C4-2B (cell line): ENCODE results near the gene AHDC1.

Experiments used
- H3K27ac ChIP-seq: fragments of 450-650 bp; 2 replicates; pipeline ENCODE4 v1.5.1; 2017
- CTCF ChIP-seq: fragments of 450-650 bp; conservative IDR thresholded peaks from 2 replicates; pipeline ENCODE4 v1.5.1; 2017; ENCODE audit warnings: mild to moderate bottlenecking
- ZFX ChIP-seq: fragments of 450-650 bp; IDR thresholded peaks from 2 replicates; pipeline ENCODE4 v1.6.1; 2017

Gene AHDC1

DNA sequence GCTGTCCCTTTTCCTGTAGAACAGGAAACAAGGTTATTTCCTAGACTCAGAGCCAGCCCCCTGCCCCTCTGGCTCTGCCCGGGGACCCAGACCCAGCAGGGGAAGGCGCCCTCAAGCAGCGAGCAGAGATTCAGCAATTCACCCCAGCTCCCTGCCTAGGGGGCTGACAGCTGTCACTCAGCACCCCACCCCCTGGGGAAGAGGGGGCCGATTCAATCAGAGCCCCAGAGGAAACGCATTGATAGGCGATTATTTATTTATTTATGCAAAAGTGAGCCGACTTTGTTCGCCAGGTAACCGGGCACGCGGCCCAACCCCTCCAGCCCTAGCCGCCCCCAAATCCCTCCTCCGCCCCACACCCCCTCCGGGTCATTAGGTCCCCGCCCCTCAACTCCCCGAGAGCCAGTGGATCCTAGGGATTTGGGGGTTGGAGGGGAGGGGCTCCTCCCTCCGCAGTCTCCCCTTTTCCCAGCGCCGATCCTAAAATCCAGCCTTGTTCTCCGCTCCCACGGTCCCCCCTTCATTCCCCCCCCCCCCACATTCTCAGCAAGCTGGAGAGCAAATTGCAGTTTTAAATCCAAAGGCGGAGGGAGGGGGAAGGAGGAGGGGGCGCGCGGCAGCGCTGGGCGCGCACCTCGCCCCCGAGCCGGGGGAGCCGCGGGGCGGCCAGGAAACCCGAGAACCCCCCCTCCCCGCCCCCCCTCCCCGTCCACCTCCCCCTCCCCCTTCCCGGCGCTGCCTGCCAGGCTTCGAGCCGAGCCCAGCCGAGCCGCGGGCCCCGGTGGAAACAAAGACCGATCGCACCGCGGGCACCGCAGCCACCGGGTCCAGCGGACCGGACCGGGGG is 1.3 kb downstream of the AHDC1 start:
- TF ChIP-seq ZFX (no peak), CTCF (no peak)
- peak overlapping the region; percentile 80 for H3K27ac ChIP-seq

GRCh38 chr1:27601771-27602461 is 2.0 kb downstream of the AHDC1 start:
- peak overlapping the region; percentile 80 for H3K27ac ChIP-seq
- TF ChIP-seq CTCF (no peak), ZFX (peak; percentile 67; the same call in 1 of the 2 replicates)

GRCh38 chr1:27601321-27601770 is 2.6 kb downstream of the AHDC1 start:
- no peak for TF ChIP-seq ZFX
- no peak for TF ChIP-seq CTCF
- H3K27ac ChIP-seq: peak overlapping the region; percentile 80

DNA sequence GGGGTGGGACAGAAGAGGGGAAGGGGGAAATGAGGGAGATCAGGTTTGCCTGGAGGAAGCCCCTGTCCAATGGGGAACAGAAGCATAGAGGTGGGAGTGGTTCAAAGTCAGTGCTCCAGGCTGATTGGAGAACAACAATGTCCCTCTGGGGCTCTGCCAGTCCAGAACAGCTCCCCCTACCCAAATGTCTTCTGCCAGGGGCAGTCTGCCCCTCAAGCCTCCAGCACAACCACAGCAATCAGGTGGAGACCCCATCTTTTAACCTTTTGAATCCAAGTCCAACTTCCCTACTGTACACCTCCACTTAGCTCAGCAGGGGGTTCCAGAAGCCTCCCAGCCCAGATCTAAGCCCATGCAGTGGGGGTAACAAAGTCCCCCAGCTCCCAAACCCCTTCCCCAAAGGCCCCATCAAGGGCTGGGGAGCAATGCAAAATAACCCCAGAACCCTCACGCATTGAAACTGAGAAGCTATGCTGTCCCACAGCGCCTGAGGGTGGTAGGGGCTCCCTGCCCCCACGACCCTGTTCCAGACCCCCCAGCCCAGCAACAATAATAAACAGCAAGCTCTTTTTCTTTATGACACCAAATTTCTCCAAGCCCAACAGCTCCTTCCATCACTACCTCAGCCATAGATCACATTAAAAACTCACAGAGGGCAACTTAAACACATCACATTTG is 3.3 kb downstream of the AHDC1 start:
- peak overlapping the region; percentile 80; the same call in 1 of the 2 replicates for H3K27ac ChIP-seq

DNA sequence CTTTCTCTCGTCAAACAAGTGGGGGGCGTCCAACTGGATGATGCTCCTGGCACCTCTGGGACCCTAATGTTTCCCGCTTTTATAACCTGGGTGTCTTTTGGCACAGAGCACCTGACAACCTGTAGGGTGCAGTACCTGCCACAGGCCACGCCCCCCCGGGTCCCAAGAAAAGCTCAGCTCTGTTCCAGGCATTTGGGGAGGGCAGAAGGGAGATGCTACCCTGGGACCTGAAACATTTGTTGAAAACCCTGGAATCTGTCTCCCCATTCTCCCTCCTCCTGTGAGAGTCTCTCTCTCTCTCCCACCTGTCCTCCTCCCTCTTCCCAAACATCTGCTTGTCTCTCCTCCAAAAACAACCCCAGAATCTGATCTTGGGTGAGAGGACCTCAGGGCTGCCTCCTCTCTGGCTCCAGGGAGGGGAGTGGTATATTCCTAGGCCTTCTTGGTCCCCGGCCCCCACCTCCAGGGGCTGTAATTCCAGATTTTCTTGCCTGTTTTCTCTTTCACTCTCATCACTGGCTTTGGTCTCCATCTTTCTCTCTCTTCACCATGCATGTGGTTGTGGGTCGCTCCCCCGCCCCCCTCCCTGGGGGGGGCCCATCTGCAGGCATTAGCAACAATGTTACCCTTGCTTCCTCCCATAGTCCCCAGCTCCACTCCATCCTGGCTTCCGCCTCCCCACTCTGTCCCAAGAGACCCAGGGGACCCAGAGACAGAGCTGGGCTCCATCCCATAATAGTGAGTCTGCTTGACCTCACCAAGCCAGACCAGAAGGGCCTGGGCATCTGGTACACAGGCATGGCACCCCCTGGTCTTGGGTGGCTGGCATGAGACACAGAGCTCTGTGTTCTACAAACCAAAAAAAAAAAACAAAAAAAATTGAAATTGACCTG is 4.1 kb downstream of the AHDC1 start:
- no peak overlapping the region for H3K27ac ChIP-seq
- TF ChIP-seq ZFX (no peak), CTCF (no peak)

More for the DNA sequence above, 3.3 kb downstream of the AHDC1 start:
- TF ChIP-seq ZFX: no peak
- no peak for TF ChIP-seq CTCF

DNA sequence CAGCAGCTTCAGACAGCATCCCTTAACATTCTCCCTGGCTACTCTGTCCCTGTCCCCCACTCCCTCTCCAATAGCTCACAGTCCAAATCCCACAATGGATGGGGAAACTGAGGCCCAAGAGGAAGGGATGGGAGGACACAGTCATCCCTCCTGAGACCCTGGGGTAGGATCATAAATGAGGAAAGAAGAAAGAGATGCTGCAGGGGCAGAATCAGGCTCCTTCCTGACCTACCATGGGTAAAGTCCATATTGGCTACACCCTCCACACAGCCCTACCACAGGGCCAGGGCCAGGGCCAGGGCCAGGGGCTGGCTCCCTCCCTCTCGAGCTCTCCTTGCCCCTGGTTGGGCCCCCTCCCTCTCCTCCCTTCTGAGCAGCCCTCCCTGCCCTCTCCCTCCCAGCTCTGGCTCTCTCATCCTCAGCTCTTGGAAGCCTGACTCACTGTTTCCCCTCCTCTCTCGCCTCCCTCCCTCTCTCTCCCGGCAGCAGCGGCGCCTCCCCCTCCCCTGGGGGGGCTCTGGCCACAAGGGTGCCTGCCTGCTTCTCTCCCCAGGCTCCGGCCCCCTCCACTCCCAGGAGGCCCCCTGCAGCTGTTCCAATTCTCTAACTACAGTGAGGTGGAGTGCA is 4.9 kb downstream of the AHDC1 start:
- TF ChIP-seq CTCF: no peak
- TF ChIP-seq ZFX: no peak
- H3K27ac ChIP-seq: no peak overlapping the region
